Muscle of leg (tissue), 11 donors: ENCODE results near the gene CPE. TPM values are rescaled to one million over a fixed set of nuclear protein-coding genes. Genes with fewer than 3 reads are reported as not detected.

Experiments
- DNase-seq: peaks from one replicate; pipeline ENCODE4 v3.0.0; 2013
- H3K27ac ChIP-seq: one replicate; pipeline ENCODE4 v1.5.1; 2013; ENCODE audit warnings: mild to moderate bottlenecking, low read length, control low read depth
- H3K27me3 ChIP-seq: one replicate; pipeline ENCODE4 v1.6.1; 2013; ENCODE audit warnings: low read length; ENCODE audit not compliant: control insufficient read depth, insufficient read depth
- H3K36me3 ChIP-seq: one replicate; pipeline ENCODE4 v1.6.1; 2013; ENCODE audit warnings: low read length; ENCODE audit not compliant: control insufficient read depth, insufficient read depth
- H3K4me1 ChIP-seq: one replicate; pipeline ENCODE4 v1.6.1; 2013; ENCODE audit warnings: low read length; ENCODE audit not compliant: control insufficient read depth, insufficient read depth
- H3K4me3 ChIP-seq: one replicate; pipeline ENCODE4 v1.5.1; 2013; ENCODE audit warnings: low read length, control low read depth
- H3K9me3 ChIP-seq: replicated peaks from 2 replicates; pipeline ENCODE4 v1.6.1; 2013; ENCODE audit warnings: low read depth, low read length; ENCODE audit not compliant: control insufficient read depth
- WGBS: methylation state at CpG from one replicate; pipeline ENCODE4 v1.1.5; 2013; ENCODE audit warnings: missing lambda C conversion rate; ENCODE audit not compliant: insufficient coverage; 5-methylcytosine and 5-hydroxymethylcytosine counted together
- polyA plus RNA-seq, 8 donors: library from polyadenylated mRNA; unstranded; fragments of 120-200 nt; gene quantifications; one replicate each; pipeline versions ENCODE4 v1.2.1 to v1.2.3, GENCODE V29; 2013; ENCODE audit warnings: inconsistent platforms in 1 of 8, low replicate concordance in 1 of 8; ENCODE audit not compliant: insufficient read length in 8 of 8, insufficient read depth in 1 of 8
- total RNA-seq: library from RNA; stranded (reverse); fragments of 120-200 nt; gene quantifications from one replicate; pipeline ENCODE4 v1.2.4, GENCODE V29; 2013

The CPE gene
- total and polyA plus RNA-seq, 9 donors = 53.6 to 137 (median 68.1) TPM

GRCh38 chr4:165425629-165426028, 46.8 kb downstream of the CPE start:
- Histone ChIP-seq H3K27ac (no peak overlapping the region), H3K36me3 (no peaks in the 10 kb centered on the region), H3K4me3 (no peak overlapping the region), H3K27me3 (no peaks in the 10 kb centered on the region), H3K9me3 (no peaks in the 10 kb centered on the region), H3K4me1 (no peaks in the 10 kb centered on the region)
- DNase-seq = no peak

GRCh38 chr4:165426331-165426730, 47.5 kb downstream of the CPE start:
- H3K4me3 ChIP-seq = no peak overlapping the region

DNA sequence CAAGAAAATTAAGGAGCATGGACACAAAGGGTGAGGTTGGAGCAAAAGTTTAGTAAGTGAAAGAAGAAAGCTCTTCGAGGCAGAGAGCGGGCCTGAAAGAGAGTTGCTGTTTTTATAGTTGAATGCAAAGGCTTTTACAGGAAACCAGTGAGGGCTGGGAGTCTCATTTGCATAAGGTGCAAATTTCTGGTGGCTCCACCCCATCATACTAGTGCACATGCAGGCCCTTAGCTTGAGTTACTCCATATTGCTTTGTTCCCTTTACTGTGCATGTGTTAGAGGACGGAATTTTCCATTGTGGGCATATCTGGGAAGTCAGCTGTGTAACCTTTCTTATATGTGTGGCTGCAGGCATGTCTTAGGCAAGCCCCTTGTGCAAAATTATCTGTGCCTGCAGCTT, 48.0 kb downstream of the CPE start:
- no peak overlapping the region for H3K27ac ChIP-seq
- 75% methylated on average over 2 of the region's 3 CpGs for WGBS
- no peaks in the 10 kb centered on the region for H3K36me3 ChIP-seq
- no peaks in the 10 kb centered on the region for H3K9me3 ChIP-seq
- no peaks in the 10 kb centered on the region for H3K27me3 ChIP-seq
- DNase-seq = no peak
- H3K4me3 ChIP-seq = no peak overlapping the region
- no peaks in the 10 kb centered on the region for H3K4me1 ChIP-seq

More at GRCh38 chr4:165426331-165426730, 47.5 kb downstream of the CPE start:
- Histone ChIP-seq H3K4me1 (no peaks in the 10 kb centered on the region), H3K27me3 (no peaks in the 10 kb centered on the region), H3K9me3 (no peaks in the 10 kb centered on the region), H3K36me3 (no peaks in the 10 kb centered on the region), H3K27ac (no peak overlapping the region)
- no CpG with 5 or more reads among the region's 1 CpG for WGBS
- no peak for DNase-seq

GRCh38 chr4:165428957-165429356, 50.1 kb downstream of the CPE start:
- no peaks in the 10 kb centered on the region for H3K36me3 ChIP-seq
- no peak for DNase-seq
- no CpG with 5 or more reads among the region's 2 CpGs for WGBS

DNA sequence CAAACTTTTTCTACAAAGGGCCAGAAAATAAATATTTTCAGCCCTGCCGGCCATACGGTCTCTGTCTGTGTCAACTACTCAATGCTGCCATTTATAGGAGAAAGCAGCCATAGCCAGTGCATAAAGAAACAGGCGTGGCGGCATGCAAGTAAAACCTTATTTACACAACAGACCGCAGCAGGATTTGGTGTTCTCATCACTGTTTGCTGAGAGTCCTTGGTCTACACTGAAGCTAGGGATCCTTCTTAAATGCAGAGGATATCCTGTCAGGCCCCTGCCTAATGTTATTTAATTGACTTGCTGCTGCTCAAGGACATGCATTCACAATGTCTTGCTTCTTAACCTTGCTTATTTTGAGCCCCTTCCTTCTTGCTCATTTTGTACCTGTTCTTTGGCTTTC, 54.7 kb downstream of the CPE start:
- Histone ChIP-seq H3K36me3 (no peaks in the 10 kb centered on the region), H3K4me1 (no peaks in the 10 kb centered on the region), H3K27ac (no peak overlapping the region), H3K9me3 (no peaks in the 10 kb centered on the region), H3K27me3 (no peaks in the 10 kb centered on the region), H3K4me3 (no peak overlapping the region)
- no peak for DNase-seq
- WGBS = 95% methylated on average over 5 of the region's 5 CpGs

More at GRCh38 chr4:165428957-165429356, 50.1 kb downstream of the CPE start:
- H3K27ac ChIP-seq = no peak overlapping the region
- no peaks in the 10 kb centered on the region for H3K4me1 ChIP-seq
- H3K9me3 ChIP-seq = no peaks in the 10 kb centered on the region
- H3K27me3 ChIP-seq = no peaks in the 10 kb centered on the region
- no peak overlapping the region for H3K4me3 ChIP-seq

GRCh38 chr4:165437691-165438090, 58.9 kb downstream of the CPE start:
- no peaks in the 10 kb centered on the region for H3K9me3 ChIP-seq
- no peaks in the 10 kb centered on the region for H3K36me3 ChIP-seq
- WGBS = 90% methylated on average over 3 of the region's 3 CpGs
- no peak overlapping the region for H3K27ac ChIP-seq
- H3K4me1 ChIP-seq = no peaks in the 10 kb centered on the region
- H3K27me3 ChIP-seq = no peaks in the 10 kb centered on the region
- H3K4me3 ChIP-seq = no peak overlapping the region
- no peak for DNase-seq

GRCh38 chr4:165439344-165439743, 60.5 kb downstream of the CPE start:
- Histone ChIP-seq H3K4me3 (no peak overlapping the region), H3K9me3 (no peaks in the 10 kb centered on the region)

GRCh38 chr4:165439981-165440380, 61.2 kb downstream of the CPE start:
- H3K9me3 ChIP-seq = no peaks in the 10 kb centered on the region
- no peak for DNase-seq
- no peaks in the 10 kb centered on the region for H3K36me3 ChIP-seq
- no peak overlapping the region for H3K4me3 ChIP-seq
- no peak overlapping the region for H3K27ac ChIP-seq
- WGBS = no CpG with 5 or more reads among the region's 1 CpG
- H3K4me1 ChIP-seq = no peaks in the 10 kb centered on the region
- H3K27me3 ChIP-seq = no peaks in the 10 kb centered on the region

More at GRCh38 chr4:165439344-165439743, 60.5 kb downstream of the CPE start:
- no peak for DNase-seq
- no peaks in the 10 kb centered on the region for H3K27me3 ChIP-seq
- no peaks in the 10 kb centered on the region for H3K36me3 ChIP-seq
- no CpG with 5 or more reads among the region's 2 CpGs for WGBS
- no peak overlapping the region for H3K27ac ChIP-seq
- H3K4me1 ChIP-seq = no peaks in the 10 kb centered on the region

GRCh38 chr4:165440415-165441158, 61.8 kb downstream of the CPE start:
- Histone ChIP-seq H3K27ac (no peak overlapping the region), H3K4me3 (no peak overlapping the region), H3K9me3 (no peaks in the 10 kb centered on the region), H3K36me3 (no peaks in the 10 kb centered on the region), H3K27me3 (no peaks in the 10 kb centered on the region), H3K4me1 (no peaks in the 10 kb centered on the region)
- WGBS = 52% methylated on average over 3 of the region's 7 CpGs
- DNase-seq = peak; percentile 44

GRCh38 chr4:165443276-165443675, 64.5 kb downstream of the CPE start:
- no peak for DNase-seq
- WGBS = 89% methylated on average over 1 of the region's 1 CpG
- Histone ChIP-seq H3K9me3 (no peaks in the 10 kb centered on the region), H3K36me3 (no peaks in the 10 kb centered on the region), H3K4me1 (no peaks in the 10 kb centered on the region), H3K27me3 (no peaks in the 10 kb centered on the region), H3K27ac (no peak overlapping the region), H3K4me3 (no peak overlapping the region)

GRCh38 chr4:165448700-165449099, 69.9 kb downstream of the CPE start:
- WGBS = no CpG with 5 or more reads among the region's 4 CpGs
- H3K27ac ChIP-seq = no peak overlapping the region
- H3K4me1 ChIP-seq = no peaks in the 10 kb centered on the region
- no peaks in the 10 kb centered on the region for H3K36me3 ChIP-seq
- H3K4me3 ChIP-seq = no peak overlapping the region
- no peaks in the 10 kb centered on the region for H3K27me3 ChIP-seq
- DNase-seq = no peak
- H3K9me3 ChIP-seq = no peaks in the 10 kb centered on the region
